GM12872 (cell line): ENCODE data around the gene HTR4.

Experiments used
- TF ChIP-seq, protein P1 (sequence below): IDR thresholded peaks from 3 replicates; pipeline ENCODE4 v1.5.1; 2011; ENCODE audit warnings: low read depth, mild to moderate bottlenecking, low read length, moderate library complexity; ENCODE audit not compliant: insufficient read depth

Gene HTR4

GRCh38 chr5:148476302-148476701 is 178.0 kb downstream of the HTR4 start:
- TF ChIP-seq, protein P1, sequence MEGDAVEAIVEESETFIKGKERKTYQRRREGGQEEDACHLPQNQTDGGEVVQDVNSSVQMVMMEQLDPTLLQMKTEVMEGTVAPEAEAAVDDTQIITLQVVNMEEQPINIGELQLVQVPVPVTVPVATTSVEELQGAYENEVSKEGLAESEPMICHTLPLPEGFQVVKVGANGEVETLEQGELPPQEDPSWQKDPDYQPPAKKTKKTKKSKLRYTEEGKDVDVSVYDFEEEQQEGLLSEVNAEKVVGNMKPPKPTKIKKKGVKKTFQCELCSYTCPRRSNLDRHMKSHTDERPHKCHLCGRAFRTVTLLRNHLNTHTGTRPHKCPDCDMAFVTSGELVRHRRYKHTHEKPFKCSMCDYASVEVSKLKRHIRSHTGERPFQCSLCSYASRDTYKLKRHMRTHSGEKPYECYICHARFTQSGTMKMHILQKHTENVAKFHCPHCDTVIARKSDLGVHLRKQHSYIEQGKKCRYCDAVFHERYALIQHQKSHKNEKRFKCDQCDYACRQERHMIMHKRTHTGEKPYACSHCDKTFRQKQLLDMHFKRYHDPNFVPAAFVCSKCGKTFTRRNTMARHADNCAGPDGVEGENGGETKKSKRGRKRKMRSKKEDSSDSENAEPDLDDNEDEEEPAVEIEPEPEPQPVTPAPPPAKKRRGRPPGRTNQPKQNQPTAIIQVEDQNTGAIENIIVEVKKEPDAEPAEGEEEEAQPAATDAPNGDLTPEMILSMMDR: no peak

- TF ChIP-seq, protein P1: no peak
Observed at GRCh38 chr5:148474025-148474511, 180.3 kb downstream of the HTR4 start.

GRCh38 chr5:148471379-148471778 is 182.9 kb downstream of the HTR4 start:
- TF ChIP-seq, protein P1: no peak

DNA sequence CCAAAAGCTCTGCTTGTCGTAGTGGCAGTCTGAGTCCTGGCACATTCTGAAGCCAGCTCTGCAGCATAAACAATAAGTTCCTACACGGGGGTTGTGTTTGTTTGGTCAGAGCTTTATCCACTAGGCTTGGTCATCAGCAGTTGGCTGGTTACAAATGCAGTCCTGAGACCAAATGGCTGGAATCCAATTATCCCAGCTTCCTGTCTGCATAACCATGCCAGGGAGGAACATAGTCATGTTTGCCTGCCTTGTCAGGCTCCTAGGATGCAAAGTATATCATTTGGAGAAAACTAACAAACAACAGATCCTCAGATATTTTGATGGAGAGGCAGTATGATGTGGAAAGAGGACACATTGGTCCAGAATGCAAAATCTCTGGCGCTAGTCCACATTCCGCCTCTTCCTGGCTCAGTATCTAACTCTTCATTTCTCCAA is 184.8 kb downstream of the HTR4 start:
- TF ChIP-seq, protein P1: no peak

DNA sequence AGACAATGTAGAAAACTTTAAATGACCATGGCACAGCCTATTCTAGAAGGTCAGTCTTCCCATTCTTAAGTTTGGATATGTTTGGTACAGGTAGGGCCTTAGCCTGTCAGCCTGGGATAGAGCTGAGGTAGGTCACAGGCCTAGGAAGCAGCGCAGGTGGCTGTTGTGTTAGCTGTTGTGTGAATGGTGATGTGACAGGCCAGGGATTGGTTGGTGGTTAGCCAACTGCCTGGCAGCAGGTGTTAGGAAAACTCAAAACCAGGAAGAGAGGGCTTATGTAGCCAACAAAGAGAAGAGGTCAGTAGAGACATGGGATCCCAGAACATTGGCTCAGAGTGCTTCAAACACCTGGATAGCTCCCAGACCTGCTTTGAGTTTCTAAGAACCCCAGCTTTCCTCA is 186.4 kb downstream of the HTR4 start:
- TF ChIP-seq, protein P1: no peak

DNA sequence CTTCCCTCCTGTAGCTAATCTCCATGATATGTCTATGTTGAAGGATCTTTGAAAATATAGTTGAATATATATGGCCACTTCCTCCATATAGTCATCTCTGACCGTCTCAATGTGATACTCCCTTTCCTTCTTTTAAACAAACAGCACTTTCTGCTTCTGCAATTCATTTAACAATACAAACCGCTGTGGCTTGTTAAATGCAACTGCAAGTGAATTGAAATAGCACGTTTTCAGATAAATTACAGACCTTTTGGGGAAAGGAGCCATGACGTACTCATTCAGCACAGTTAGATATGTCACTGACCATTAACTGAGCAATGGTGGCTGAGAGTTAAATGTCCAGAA is 188.1 kb downstream of the HTR4 start:
- TF ChIP-seq, protein P1: no peak

- TF ChIP-seq, protein P1: no peak
Observed at GRCh38 chr5:148465381-148466235, 188.7 kb downstream of the HTR4 start.
